Measurements from ENCODE around the gene UBE2S. TPM values are rescaled to one million over a fixed set of nuclear protein-coding genes. Genes with fewer than 3 reads are reported as not detected.
A peak's percentile ranks its signal among the peaks of the same experiment; 100 is the strongest.

UBE2S gene
- total and polyA plus RNA-seq, 10 of the 15 experiments (the other 5 are each of a cell fraction or from before 2014, with no cell fraction given): 2.3 to 640 (median 127) TPM

GRCh38 chr19:55451163-55451964 is 43.8 kb upstream of the UBE2S start:
- CTCF ChIA-PET: no interaction called here
- H2AFZ ChIP-seq (ENCODE audit: control insufficient read depth, low read depth, low read length): no peak overlapping the region
- FAIRE-seq (no peak), ATAC-seq (0 out of 3 replicates have a peak, but pooled peaks have one; percentile 23), DNase-seq (ENCODE audit: low read depth, low spot score) (no peak)
- in situ Hi-C loops (cut with MboI): no loop called here
- H3K36me3 ChIP-seq (ENCODE audit: control insufficient read depth in 2 of 2, insufficient read depth in 2 of 2, low read length in 1 of 2): peaks cover 3 to 4% of the 10 kb centered on the region in 2 experiments
- WGBS (ENCODE audit: insufficient coverage, insufficient replicate concordance, low lambda C conversion rate, missing lambda C conversion rate): 12% methylated on average over 13 of the region's 80 CpGs
- POLR2A ChIA-PET: no interaction called here
- H3K79me2 ChIP-seq (ENCODE audit: control insufficient read depth, insufficient read depth, low read length): no peaks in the 10 kb centered on the region
- H4K20me1 ChIP-seq (ENCODE audit: control insufficient read depth, insufficient read depth): peaks cover 4% of the 10 kb centered on the region; the same call in 1 of the 2 replicates
- H3K9ac ChIP-seq (ENCODE audit: control insufficient read depth, insufficient read depth, low read length): no peak overlapping the region
- no peaks in the 10 kb centered on the region for H3K9me3 ChIP-seq (replicated peaks; ENCODE audit: control insufficient read depth, insufficient read depth, low read length)
- no peaks in the 10 kb centered on the region for H3K4me1 ChIP-seq (ENCODE audit: control insufficient read depth, insufficient read depth, low read length)
- no peak overlapping the region for H3K4me2 ChIP-seq (ENCODE audit: control insufficient read depth, insufficient read depth)
- no peak overlapping the region for H3K27ac ChIP-seq (ENCODE audit: control insufficient read depth, insufficient read depth)
- RAD21 ChIA-PET (ENCODE audit: unreplicated experiment): no interaction called here
- SMC1A ChIA-PET (ENCODE audit: uncharacterized antibody, unreplicated experiment): no interaction called here
- no TSS peak for BruUV-seq (replicated peaks)
- TF ChIP-seq NR2C2 (IDR thresholded peaks at IDR 0.05; ENCODE audit: borderline replicate concordance, control insufficient read depth, insufficient read length, low read depth): no peak
- TF ChIP-seq ZNF622 (IDR thresholded peaks at IDR 0.05): no peak
- TF ChIP-seq POLR2AphosphoS5 (IDR thresholded peaks at IDR 0.05; ENCODE audit: low read length): no peak
- no peak for TF ChIP-seq MEF2B (IDR thresholded peaks at IDR 0.05; ENCODE audit: partially characterized antibody, poor library complexity, severe bottlenecking)
- no peak for TF ChIP-seq ATF3 (IDR thresholded peaks at IDR 0.05; ENCODE audit: borderline replicate concordance, extremely low read depth, low read depth, low read length)
- TF ChIP-seq EP300 (IDR thresholded peaks at IDR 0.05; ENCODE audit: borderline replicate concordance in 1 of 2, control insufficient read depth in 1 of 2, low read depth in 2 of 2, low read length in 2 of 2): no peak
- TF ChIP-seq SRF (IDR thresholded peaks at IDR 0.05; ENCODE audit: low read depth in 2 of 2, low read length in 2 of 2): no peak
- TF ChIP-seq FOS (IDR thresholded peaks at IDR 0.05; ENCODE audit: borderline replicate concordance, extremely low read depth, insufficient read length): no peak
- H3K4me3 ChIP-seq: no peak overlapping the region
- intact Hi-C loops (cut with micrococcal nuclease; ENCODE audit: unreplicated experiment): no loop called here
- no peaks in the 10 kb centered on the region; a peak in 2 of 4 replicates for H3K27me3 ChIP-seq (replicated peaks in 1 of 2; ENCODE audit: control insufficient read depth in 2 of 2, insufficient read depth in 2 of 2, low read length in 1 of 2)
